K562 (cell line): ENCODE results near the gene ADGRA1. TPM values are rescaled to one million over a fixed set of nuclear protein-coding genes. Genes with fewer than 3 reads are reported as not detected.

Source experiments
- ATAC-seq: fragments of 200-7000 bp; cut with Tn5 transposase; 3 replicates; pipeline ENCODE4 v1.9.1; 2020; ENCODE audit warnings: moderate library complexity
- BruUV-seq: library from RNA; stranded (reverse); fragments of 400-500 nt; replicated peaks from 2 replicates; lab custom pipeline; 2021; lab: Mats Ljungman, UMichigan
- CTCF ChIA-PET: fragments of 300-600 bp; formaldehyde crosslinking; extraction: SDS; loops from one replicate; lab custom pipeline; 2021; ENCODE audit warnings: low intra/inter-chr PET ratio; lab: Yijun Ruan, JAX
- POLR2A ChIA-PET: fragments of 300-600, 350-650 bp; sonication (Branson Sonifier 250); formaldehyde crosslinking; extraction: SDS; loops from one replicate; lab custom pipeline; 2021; ENCODE audit warnings: antibody characterized with exemption, inconsistent platforms; lab: Yijun Ruan, JAX
- DNase-seq, 4 experiments: peaks; one replicate each; pipeline versions ENCODE4 v3.0.0 to v3.0.0-alpha.2; 2011 to 2018; ENCODE audit warnings: low spot score in 3 of 4, mixed read lengths in 3 of 4; ENCODE audit errors: extremely low read depth in 1 of 4
- FAIRE-seq: peaks from 2 replicates; lab custom pipeline; 2011; peaks lifted over from hg19 to GRCh38; lab: Jason Lieb, UNC
- H2AFZ ChIP-seq: 2 replicates; pipeline ENCODE4 v1.6.0; 2011; ENCODE audit warnings: low read depth, low read length, control low read depth, inconsistent platforms
- H3K27ac ChIP-seq: fragments of 200-600 bp; 3 replicates; pipeline ENCODE4 v1.8.0; 2011; ENCODE audit warnings: low read depth, mild to moderate bottlenecking, control low read depth, inconsistent platforms, low read length, moderate library complexity, mixed read lengths; ENCODE audit errors: extremely low read depth
- H3K27me3 ChIP-seq, 2 experiments: fragments of 300-600 bp in 1 of 2; 2 replicates in 1 of 2; 3 replicates in 1 of 2; pipeline versions ENCODE4 v1.6.0 to v1.8.0; 2011; ENCODE audit warnings: inconsistent platforms in 2 of 2, low read length in 2 of 2, mild to moderate bottlenecking in 1 of 2, mixed read lengths in 1 of 2, moderate library complexity in 1 of 2; ENCODE audit not compliant: control insufficient read depth in 2 of 2, insufficient read depth in 2 of 2
- H3K36me3 ChIP-seq: fragments of 300-600 bp; 3 replicates; pipeline ENCODE4 v1.8.0; 2011; ENCODE audit warnings: mild to moderate bottlenecking, low read length, inconsistent platforms; ENCODE audit not compliant: control insufficient read depth, insufficient read depth
- H3K4me1 ChIP-seq, 2 experiments: fragments of 200-600 bp in 1 of 2; replicated peaks in 1 of 2; 2 replicates in 1 of 2; 3 replicates in 1 of 2; pipeline versions ENCODE4 v1.5.1 to v1.8.0; 2011; ENCODE audit warnings: inconsistent platforms in 2 of 2, low read length in 2 of 2, mild to moderate bottlenecking in 1 of 2, mixed read lengths in 1 of 2, moderate library complexity in 1 of 2; ENCODE audit not compliant: control insufficient read depth in 2 of 2, insufficient read depth in 2 of 2
- H3K4me2 ChIP-seq: 2 replicates; pipeline ENCODE4 v1.6.1; 2011; ENCODE audit warnings: low read length, control low read depth, inconsistent platforms, mixed read lengths; ENCODE audit not compliant: insufficient read depth
- H3K4me3 ChIP-seq: fragments of 200-600 bp; sonication (generic), shearing (Covaris generic); 2 replicates; pipeline ENCODE4 v1.5.1; 2016; ENCODE audit warnings: control low read depth, inconsistent platforms
- H3K79me2 ChIP-seq: fragments of 200-600 bp; 3 replicates; pipeline ENCODE4 v1.8.0; 2011; ENCODE audit warnings: low read length, inconsistent platforms; ENCODE audit not compliant: control insufficient read depth, insufficient read depth
- H3K9ac ChIP-seq, 2 experiments: 2 replicates each; pipeline versions ENCODE4 v1.6.0 to v1.6.1; 2011; ENCODE audit warnings: low read depth in 2 of 2, low read length in 2 of 2, control low read depth in 1 of 2, inconsistent platforms in 1 of 2, mild to moderate bottlenecking in 1 of 2, mixed read lengths in 1 of 2; ENCODE audit not compliant: insufficient read depth in 1 of 2
- H3K9me1 ChIP-seq: one replicate; pipeline ENCODE4 v1.6.0; 2011; ENCODE audit warnings: inconsistent platforms, mild to moderate bottlenecking, low read length, moderate library complexity; ENCODE audit not compliant: control insufficient read depth, insufficient read depth
- H3K9me3 ChIP-seq: replicated peaks from 2 replicates; pipeline ENCODE4 v1.5.1; 2011; ENCODE audit warnings: low read depth, low read length, inconsistent platforms; ENCODE audit not compliant: control insufficient read depth, insufficient read depth
- H4K20me1 ChIP-seq: replicated peaks from 2 replicates; pipeline ENCODE4 v1.6.1; 2011; ENCODE audit warnings: low read length, inconsistent platforms, mixed read lengths; ENCODE audit not compliant: control insufficient read depth, insufficient read depth
- ATF1 ChIP-seq, 2 experiments: fragments of 450-650 bp in 1 of 2; IDR thresholded peaks; 2 replicates each; pipeline ENCODE4 v1.6.1; 2016; ENCODE audit warnings: missing compliant biosample characterization in 1 of 2, missing genetic modification characterization in 1 of 2
- E2F3 ChIP-seq: fragments of 250-450 bp; sonication (Bioruptor Pico); IDR thresholded peaks from 2 replicates; pipeline ENCODE4 v1.4.0; 2020; ENCODE audit warnings: mild to moderate bottlenecking
- NR4A1 ChIP-seq, 2 experiments: fragments of 250-450 bp in 1 of 2; fragments of 450-650 bp in 1 of 2; sonication (Bioruptor Pico) in 1 of 2; IDR thresholded peaks; 2 replicates each; pipeline versions ENCODE4 v1.4.0 to v1.6.1; 2016 to 2020; ENCODE audit warnings: mild to moderate bottlenecking in 2 of 2, missing compliant biosample characterization in 1 of 2, missing genetic modification characterization in 1 of 2, moderate library complexity in 1 of 2
- TRIM24 ChIP-seq, 2 experiments: fragments of 450-650 bp; IDR thresholded peaks; 2 replicates each; pipeline ENCODE4 v1.6.1; 2016
- ZKSCAN8 ChIP-seq: fragments of 200-800 bp; sonication (Bioruptor generic); IDR thresholded peaks from 2 replicates; pipeline ENCODE4 v1.6.1; 2016; ENCODE audit warnings: missing genetic modification characterization, missing compliant biosample characterization
- WGBS: fragments of 100-300 bp; shearing (Covaris generic); methylation state at CpG from one replicate; pipeline ENCODE4 v1.1.6; 2016; ENCODE audit warnings: low coverage, mixed read lengths; ENCODE audit not compliant: insufficient coverage; ENCODE audit errors: missing lambda C conversion rate; 5-methylcytosine and 5-hydroxymethylcytosine counted together
- in situ Hi-C: fragments of 300-500 bp; cut with MboI; formaldehyde crosslinking; loops from 4 replicates; pipeline ENCODE4 v1.15.0; 2018; ENCODE audit warnings: inconsistent platforms, mixed read lengths
- intact Hi-C: fragments of 100-400 bp; cut with micrococcal nuclease; formaldehyde crosslinking; loops from 2 replicates; pipeline ENCODE4 v1.14.2; 2022
- polyA plus RNA-seq, 8 experiments: library from polyadenylated mRNA; depleted of rRNA in 4 of 8; stranded (reverse) in 5 of 8; unstranded in 3 of 8; fragments of >200 nt; fragmentation: Nextera tagmentation in 2 of 8; fragmentation: Illumina TruSeq in 1 of 8; extraction: Ambion mirVana in 2 of 8; extraction: Trizol in 1 of 8; gene quantifications; 2 replicates each; pipeline versions ENCODE4 v1.2.1 to v1.2.3, GENCODE V29; 2011 to 2014; ENCODE audit warnings: inconsistent platforms in 1 of 8, missing spikeins in 1 of 8
- total RNA-seq, 7 experiments: library from RNA; depleted of rRNA in 6 of 7; stranded (reverse); fragments of >200 nt in 6 of 7; fragmentation: Illumina TruSeq in 2 of 7; extraction: Trizol in 2 of 7; gene quantifications; 2 replicates each; pipeline versions ENCODE4 v1.2.1 to v1.2.3, GENCODE V29; 2011 to 2021; ENCODE audit warnings: low replicate concordance in 1 of 7
- TF ChIP-seq, protein P1 (sequence below), 2 experiments: fragments of 450-650 bp; IDR thresholded peaks; 2 replicates each; pipeline ENCODE4 v1.6.1; 2016; ENCODE audit warnings: mild to moderate bottlenecking in 2 of 2, borderline replicate concordance in 1 of 2, low read depth in 1 of 2, moderate library complexity in 1 of 2
- TF ChIP-seq, protein P2 (sequence below): fragments of 250-450 bp; sonication (Bioruptor Pico); IDR thresholded peaks from 2 replicates; pipeline ENCODE4 v1.5.1; 2021; ENCODE audit warnings: mild to moderate bottlenecking
- TF ChIP-seq, protein P3 (sequence below), 2 experiments: fragments of 250-450 bp in 1 of 2; fragments of 450-650 bp in 1 of 2; sonication (Bioruptor Pico) in 1 of 2; IDR thresholded peaks; 2 replicates each; pipeline versions ENCODE4 v1.6.1 to v1.8.0; 2016 to 2021; ENCODE audit warnings: mild to moderate bottlenecking in 2 of 2, moderate library complexity in 2 of 2, missing compliant biosample characterization in 1 of 2, missing genetic modification characterization in 1 of 2

The ADGRA1 gene
- total and polyA plus RNA-seq, 9 of the 15 experiments (the other 6 are each of a cell fraction or from before 2014, with no cell fraction given) = not detected

- FAIRE-seq = no peak
- Histone ChIP-seq H4K20me1 (no peaks in the 10 kb centered on the region), H3K27me3 (peaks cover 3 to 48% of the 10 kb centered on the region in 2 experiments; a peak in 3 of 5 replicates), H3K79me2 (no peaks in the 10 kb centered on the region), H3K9me3 (no peaks in the 10 kb centered on the region), H3K27ac (no peak overlapping the region), H3K4me2 (no peak overlapping the region), H3K9ac (no peak overlapping the region), H3K4me1 (peaks cover 0 to 31% of the 10 kb centered on the region in 2 experiments; a peak in 2 of 5 replicates), H3K4me3 (no peak overlapping the region), H3K9me1 (no peaks in the 10 kb centered on the region), H2AFZ (no peak overlapping the region), H3K36me3 (no peaks in the 10 kb centered on the region)
- no peak for DNase-seq
- in situ Hi-C loops = loop anchor here (25.0 kb wide), 1 partner anchor 444 kb away; no protein-coding TSS in a partner anchor
- 8% methylated on average over 10 of the region's 19 CpGs for WGBS
- ChIA-PET CTCF (no interaction called here), POLR2A (interaction anchor here (0.8 kb wide), 1 partner anchor 63 kb away, joined by 3 read pairs; no protein-coding TSS in a partner anchor)
- no peak for ATAC-seq
- no TSS peak for BruUV-seq
- intact Hi-C loops = no loop called here
- TF ChIP-seq, protein P1, sequence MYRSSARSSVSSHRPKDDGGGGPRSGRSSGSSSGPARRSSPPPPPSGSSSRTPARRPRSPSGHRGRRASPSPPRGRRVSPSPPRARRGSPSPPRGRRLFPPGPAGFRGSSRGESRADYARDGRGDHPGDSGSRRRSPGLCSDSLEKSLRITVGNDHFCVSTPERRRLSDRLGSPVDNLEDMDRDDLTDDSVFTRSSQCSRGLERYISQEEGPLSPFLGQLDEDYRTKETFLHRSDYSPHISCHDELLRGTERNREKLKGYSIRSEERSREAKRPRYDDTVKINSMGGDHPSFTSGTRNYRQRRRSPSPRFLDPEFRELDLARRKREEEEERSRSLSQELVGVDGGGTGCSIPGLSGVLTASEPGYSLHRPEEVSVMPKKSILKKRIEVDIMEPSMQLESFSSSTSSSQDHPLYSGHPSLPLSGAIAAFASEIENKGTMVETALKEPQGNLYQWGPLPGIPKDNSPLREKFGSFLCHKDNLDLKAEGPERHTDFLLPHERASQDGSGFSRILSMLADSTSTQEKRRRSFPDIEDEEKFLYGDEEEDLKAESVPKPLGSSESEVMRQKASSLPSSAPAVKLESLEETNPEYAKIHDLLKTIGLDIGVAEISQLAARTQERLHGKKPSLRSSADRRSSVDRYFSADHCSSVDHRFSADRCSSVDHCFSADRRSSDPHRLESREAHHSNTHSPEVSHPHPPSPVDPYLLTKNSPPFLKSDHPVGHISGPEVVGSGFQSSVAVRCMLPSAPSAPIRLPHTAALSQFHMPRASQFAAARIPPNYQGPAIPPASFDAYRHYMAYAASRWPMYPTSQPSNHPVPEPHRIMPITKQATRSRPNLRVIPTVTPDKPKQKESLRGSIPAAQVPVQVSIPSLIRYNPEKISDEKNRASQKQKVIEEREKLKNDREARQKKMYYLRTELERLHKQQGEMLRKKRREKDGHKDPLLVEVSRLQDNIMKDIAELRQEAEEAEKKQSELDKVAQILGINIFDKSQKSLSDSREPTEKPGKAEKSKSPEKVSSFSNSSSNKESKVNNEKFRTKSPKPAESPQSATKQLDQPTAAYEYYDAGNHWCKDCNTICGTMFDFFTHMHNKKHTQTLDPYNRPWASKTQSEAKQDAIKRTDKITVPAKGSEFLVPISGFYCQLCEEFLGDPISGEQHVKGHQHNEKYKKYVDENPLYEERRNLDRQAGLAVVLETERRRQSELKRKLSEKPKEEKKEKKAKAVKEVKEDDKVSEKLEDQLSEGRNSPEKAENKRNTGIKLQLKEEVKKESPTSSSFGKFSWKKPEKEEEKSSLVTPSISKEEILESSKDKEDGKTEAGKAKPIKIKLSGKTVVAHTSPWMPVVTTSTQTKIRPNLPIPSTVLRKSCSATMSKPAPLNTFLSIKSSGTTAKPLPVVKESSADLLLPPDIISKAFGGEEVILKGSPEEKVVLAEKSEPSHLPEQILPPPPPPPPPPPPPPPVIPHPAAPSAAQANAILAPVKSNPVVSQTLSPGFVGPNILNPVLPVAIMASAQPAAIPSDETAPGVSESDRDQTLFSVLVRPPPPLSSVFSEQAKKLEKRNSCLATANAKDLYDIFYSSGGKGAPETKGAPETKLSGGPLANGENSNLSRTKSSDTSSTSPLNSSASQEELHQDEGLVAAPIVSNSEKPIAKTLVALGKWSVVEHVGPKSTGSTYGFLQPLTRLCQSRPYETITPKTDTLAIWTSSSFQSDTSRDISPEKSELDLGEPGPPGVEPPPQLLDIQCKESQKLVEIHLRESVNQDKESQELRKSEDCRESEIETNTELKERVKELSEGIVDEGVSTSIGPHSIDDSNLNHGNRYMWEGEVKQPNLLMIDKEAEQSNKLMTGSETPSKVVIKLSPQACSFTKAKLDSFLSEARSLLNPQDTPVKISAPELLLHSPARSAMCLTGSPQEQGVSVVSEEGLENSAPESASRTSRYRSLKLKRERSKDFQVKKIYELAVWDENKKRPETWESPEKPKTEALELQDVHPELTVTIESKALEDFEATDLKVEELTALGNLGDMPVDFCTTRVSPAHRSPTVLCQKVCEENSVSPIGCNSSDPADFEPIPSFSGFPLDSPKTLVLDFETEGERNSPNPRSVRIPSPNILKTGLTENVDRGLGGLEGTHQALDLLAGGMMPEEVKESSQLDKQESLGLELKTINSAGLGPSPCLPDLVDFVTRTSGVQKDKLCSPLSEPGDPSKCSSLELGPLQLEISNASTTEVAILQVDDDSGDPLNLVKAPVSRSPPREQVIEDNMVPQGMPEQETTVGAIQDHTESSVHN (IDR thresholded peaks at IDR 0.05; ENCODE audit: borderline replicate concordance in 1 of 2, low read depth in 1 of 2) = no peak
- TF ChIP-seq, protein P2, sequence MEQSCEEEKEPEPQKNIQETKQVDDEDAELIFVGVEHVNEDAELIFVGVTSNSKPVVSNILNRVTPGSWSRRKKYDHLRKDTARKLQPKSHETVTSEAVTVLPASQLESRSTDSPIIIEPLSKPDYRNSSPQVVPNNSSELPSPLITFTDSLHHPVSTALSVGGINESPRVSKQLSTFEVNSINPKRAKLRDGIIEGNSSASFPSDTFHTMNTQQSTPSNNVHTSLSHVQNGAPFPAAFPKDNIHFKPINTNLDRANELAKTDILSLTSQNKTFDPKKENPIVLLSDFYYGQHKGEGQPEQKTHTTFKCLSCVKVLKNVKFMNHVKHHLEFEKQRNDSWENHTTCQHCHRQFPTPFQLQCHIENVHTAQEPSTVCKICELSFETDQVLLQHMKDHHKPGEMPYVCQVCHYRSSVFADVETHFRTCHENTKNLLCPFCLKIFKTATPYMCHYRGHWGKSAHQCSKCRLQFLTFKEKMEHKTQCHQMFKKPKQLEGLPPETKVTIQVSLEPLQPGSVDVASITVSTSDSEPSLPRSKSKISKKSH (CRISPR knock-in tag) = no peak
- TF ChIP-seq NR4A1 (CRISPR knock-in tag; IDR thresholded peaks at IDR 0.05) (no peak), NR4A1 (tag; IDR thresholded peaks at IDR 0.05) (no peak), E2F3 (CRISPR knock-in tag) (no peak), ATF1 (CRISPR knock-in tag; IDR thresholded peaks at IDR 0.05) (no peak), ATF1 (tag; IDR thresholded peaks at IDR 0.05) (no peak), TRIM24 (IDR thresholded peaks at IDR 0.05) (no peak), ZKSCAN8 (CRISPR knock-in tag) (no peak)
- TF ChIP-seq, protein P3, sequence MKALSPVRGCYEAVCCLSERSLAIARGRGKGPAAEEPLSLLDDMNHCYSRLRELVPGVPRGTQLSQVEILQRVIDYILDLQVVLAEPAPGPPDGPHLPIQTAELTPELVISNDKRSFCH (CRISPR knock-in tag; IDR thresholded peaks at IDR 0.05) = no peak
- TF ChIP-seq, protein P3 (tag; IDR thresholded peaks at IDR 0.05) = no peak
Measured at GRCh38 chr10:133105686-133106390, 18.1 kb downstream of the ADGRA1 start.
